ENCODE measurements around the gene C2CD5.
"Not testable (repeated sequence)": the region's sequence is repeated elsewhere in the genome, so short reads cannot be mapped to it uniquely, and the experiment has no call there.

Gene C2CD5

GRCh38 chr12:22544038-22544979 is at the start of gene C2CD5:
TSS of gene C2CD5 (minus strand) at chr12:22544542. CDS start at chr12:22544150, 392 bp downstream.
- DNase-seq (ENCODE audit: low read depth, low spot score), result peak; percentile 91

DNA sequence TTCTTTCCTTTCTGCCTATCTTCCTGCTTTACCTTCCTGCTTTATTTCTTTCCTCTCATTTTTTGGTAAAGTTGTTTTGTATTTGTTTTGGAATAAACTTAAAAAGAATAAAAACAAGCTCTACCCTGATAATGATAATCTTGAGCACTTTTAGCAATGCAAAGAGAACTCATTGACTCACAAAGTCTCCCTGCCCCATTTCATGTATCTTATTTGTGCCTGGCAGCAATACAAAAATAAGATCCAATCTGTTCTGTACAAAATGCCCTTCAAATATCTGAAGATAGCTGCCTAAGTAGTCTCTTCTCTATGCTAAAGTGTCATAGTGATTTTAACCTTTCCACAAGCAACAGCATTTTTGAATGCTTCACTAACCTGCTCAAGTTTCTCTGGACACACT is 49.5 kb upstream of the C2CD5 start:
- no peak for DNase-seq (ENCODE audit: low read depth, low spot score)

DNA sequence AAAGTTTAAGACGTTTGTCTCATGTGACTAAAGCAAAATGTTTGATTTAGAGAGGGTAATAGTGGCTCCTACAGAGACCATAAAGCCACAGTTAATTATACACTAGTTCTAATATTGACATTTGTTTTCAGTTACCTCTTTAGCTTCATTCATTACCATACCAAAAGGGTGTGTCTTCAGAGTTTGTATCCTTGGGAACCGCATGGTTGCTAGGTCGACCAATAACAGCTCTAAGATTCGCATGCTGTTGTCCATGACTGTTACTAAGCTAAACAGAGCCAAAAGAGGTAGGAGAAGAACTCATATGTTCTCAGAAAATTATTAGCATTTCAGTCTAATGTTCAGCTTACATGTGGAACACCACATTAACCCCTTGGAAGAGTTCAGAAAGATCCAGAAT is 44.5 kb upstream of the C2CD5 start:
- DNase-seq (ENCODE audit: low read depth, low spot score), result no peak

DNA sequence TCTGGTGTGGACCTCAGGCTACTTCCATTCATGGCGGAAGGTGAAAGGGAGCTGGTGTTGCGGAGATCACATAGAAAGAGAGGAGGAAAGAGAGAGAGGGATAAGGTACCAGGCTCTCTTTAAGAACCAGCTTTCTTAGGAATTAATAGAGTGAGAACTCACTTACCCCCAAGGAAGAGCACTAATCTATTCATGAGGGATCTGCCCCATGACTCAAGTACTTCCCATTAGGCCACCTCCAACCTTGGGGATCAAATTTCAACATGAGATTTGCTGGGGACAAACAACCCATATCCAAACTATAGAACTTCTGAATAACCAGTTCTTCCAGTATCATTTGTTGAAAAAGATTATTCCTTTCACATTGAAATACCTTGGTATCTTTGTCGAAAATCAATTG is 34.0 kb upstream of the C2CD5 start:
- DNase-seq (ENCODE audit: low read depth, low spot score), result no peak

DNA sequence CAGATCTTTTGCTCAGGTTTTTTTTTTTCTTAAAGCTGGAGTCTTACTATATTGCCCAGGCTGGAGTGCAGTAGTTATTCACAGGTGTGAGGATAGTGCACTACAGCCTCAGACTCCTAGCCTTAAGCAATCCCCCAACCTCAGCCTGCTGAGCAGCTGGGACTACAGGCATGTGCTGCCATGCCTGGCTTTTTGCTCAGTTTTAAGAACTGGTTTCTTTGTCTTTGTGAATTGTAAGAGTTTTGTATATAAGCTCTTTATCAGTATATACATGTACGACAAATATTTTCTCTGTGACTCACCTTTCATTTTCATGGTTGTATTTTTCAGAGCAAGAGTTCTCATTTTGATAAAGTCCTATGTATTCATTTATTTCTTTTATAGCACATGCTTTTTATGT is 33.3 kb upstream of the C2CD5 start:
- no peak for DNase-seq (ENCODE audit: low read depth, low spot score)

- DNase-seq (ENCODE audit: low read depth, low spot score), result no peak
Observed at GRCh38 chr12:22576473-22576872, 32.1 kb upstream of the C2CD5 start.

GRCh38 chr12:22576065-22576464 is 31.7 kb upstream of the C2CD5 start:
- DNase-seq (ENCODE audit: low read depth, low spot score), result no peak

- no peak for DNase-seq (ENCODE audit: low read depth, low spot score)
Observed at GRCh38 chr12:22574921-22575320, 30.6 kb upstream of the C2CD5 start.

DNA sequence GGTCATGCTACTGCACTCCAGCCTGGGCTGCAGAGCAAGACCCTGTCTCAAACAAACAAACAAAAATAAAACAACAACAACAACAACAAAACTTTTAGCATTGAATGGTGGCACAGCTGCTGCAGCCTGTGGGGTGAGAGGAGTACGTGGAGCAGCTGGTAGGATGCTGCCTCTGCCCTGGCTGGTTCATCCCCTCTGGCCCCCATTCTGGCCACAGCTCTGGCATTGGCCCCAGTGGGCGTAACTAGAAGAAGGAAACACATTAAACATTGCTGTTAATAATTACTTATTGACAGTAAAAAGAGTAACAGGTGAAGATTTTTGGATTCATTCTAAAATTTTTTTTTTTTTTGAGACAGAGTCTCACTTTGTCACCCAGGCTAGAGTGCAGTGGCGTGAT is 28.8 kb upstream of the C2CD5 start:
- no peak for DNase-seq (ENCODE audit: low read depth, low spot score)

- no peak for DNase-seq (ENCODE audit: low read depth, low spot score)
Observed at GRCh38 chr12:22569253-22569652, 24.9 kb upstream of the C2CD5 start.

DNA sequence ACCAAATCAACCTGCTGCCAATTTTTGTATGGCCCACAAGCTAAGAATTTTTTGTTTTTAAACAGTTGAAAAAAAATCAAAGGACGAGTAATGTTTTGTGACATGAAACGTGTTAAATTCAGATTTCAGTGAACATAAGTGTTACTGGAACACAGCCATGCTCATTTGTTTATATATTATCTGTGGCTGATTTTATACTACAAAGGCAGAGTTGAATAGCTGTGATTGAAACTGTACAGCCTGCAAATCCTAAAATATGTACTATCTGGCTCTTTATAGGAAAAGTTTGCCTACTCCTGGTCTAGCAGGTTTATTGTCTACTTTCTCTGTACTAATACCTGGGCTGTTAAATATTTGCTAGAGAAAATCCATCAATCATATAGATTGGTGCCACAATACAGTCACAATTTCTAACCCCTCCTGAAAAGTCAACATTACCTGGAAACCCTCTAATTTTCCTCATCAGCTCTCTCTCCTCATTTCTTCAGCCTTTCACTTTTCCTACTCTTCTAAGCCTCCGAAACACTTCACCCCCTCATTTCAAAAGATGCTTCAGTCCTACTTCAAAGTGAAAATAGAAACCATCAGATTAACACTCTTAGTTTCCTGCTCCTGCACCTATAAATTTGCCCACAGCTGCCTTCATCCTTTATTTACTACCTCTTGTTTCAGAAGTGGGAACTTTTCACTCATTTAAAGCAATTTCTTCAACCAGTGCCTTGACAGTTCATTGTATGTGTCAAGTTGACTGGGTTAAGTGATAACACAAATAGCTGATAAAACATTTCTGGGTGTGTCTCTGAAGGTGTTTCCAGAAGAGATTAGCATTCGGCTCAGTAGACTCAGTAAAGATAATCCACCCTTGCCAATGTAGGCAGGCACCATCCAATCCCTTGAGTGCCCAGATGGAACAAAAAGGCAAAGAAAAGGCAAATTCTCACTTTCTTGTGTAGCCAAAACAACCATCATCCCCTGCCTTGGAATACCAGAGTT is 18.0 kb upstream of the C2CD5 start:
- DNase-seq (ENCODE audit: low read depth, low spot score), result no peak

GRCh38 chr12:22554750-22555149 is 10.4 kb upstream of the C2CD5 start:
- DNase-seq (ENCODE audit: low read depth, low spot score), result not testable (repeated sequence)

DNA sequence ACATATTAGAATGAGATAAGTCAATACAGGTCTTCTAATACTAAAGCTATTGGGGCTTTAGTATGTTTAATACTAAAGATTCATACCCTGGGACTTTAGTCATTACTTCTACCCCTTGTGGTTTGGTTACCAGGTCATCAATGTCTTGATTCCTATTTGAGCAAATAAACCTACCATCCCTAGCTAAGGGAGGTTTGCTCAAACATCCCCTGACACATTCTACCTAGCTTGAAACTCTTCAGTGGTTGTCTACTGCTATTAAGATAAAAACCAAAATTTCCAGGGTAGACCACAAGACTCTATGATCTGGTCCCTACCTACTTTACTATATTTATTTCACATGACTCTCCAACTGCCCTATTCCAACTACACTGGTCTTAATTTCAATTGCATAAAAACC is 7.3 kb upstream of the C2CD5 start:
- no peak for DNase-seq (ENCODE audit: low read depth, low spot score)

- DNase-seq (ENCODE audit: low read depth, low spot score), result no peak
Observed at GRCh38 chr12:22545255-22545654, 913 bp upstream of the C2CD5 start.

DNA sequence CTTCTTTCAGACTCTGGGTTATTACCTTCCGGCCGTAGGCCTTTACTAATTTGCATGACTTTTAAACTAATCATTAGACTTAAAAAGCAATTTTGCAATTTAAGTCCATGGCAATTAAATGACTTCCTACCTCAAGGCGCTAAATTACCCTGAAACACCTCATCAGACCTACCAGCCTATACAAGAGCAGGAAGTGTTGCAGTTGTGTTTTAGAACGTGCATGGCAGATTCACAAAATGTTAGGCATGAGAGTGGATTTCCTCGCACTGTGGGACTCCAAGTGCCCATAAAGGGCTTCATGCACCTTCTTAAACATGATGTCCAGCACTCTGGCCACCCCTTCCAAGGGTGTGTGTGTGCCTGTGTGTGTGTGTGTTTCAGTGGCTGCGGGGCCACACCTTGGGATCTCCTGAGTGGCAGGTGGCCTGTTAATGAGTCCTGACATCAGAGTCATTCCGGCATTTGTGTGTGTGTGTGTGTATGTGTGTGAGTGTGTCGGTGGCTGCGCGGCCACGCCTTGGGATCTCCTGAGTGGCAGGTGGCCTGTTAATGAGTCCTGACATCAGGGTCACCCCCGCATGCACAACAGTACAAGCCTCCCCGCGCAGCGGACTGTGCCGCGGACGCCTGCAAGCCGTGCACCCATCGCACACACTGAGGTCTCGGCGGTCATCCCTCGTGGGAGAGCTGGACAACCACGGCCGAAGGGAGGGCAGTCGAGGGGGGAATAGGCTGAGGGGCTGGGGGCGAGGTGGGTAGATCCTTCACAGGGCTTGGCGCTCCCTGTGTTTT is 900 bp downstream of the C2CD5 start:
- no peak for DNase-seq (ENCODE audit: low read depth, low spot score)

DNA sequence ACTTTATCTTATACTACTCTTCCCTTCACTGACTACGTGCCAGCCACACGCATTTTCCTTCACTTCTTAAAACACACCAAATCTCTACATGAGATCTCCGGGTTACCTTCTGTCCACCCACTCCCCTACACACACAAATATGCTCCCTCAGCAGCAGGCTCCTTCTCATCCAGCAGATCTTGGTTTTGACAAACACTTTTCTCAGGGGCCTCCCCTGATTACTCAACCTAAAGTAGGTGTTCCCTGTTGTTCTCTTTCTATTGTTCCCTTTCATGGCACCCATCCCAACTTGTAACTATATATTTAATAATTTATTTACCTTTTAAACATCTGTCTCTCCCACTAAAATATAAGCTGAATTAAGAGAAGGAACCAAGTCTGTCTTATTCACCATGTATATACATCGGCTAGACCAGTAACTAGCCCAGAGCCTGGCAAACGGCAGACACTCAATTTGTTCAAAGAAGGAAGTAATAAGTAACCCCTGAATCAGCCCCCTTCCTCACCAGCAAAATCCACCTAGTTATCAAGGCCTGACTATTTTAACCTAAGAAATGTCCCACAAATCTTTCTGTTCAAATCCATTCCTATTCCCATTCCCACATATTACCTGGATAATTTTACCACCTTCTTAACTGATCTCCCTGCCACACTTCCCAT is 2.7 kb downstream of the C2CD5 start:
- no peak for DNase-seq (ENCODE audit: low read depth, low spot score)

DNA sequence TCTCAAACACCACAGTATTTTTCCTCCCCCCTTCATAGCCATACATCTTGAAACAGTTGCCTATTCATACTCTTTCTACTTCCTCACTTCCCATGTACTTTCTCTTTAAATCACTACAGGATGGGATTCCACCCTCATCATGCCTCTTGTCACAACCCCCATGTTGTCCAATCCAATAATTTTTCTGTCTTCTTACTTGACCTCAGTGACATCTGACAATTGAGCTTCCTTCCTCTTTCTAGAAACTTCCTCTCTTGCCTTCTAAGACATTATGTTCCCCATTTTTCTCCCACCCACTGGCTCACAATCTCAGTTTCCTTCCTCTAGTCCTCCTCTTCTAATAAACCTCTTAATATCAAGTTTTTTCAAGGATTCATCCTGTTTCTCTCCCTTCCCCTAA is 5.3 kb downstream of the C2CD5 start:
- DNase-seq (ENCODE audit: low read depth, low spot score), result no peak

GRCh38 chr12:22538311-22538710 is 6.0 kb downstream of the C2CD5 start:
- DNase-seq (ENCODE audit: low read depth, low spot score), result no peak

GRCh38 chr12:22536971-22537544 is 7.3 kb downstream of the C2CD5 start:
- no peak for DNase-seq (ENCODE audit: low read depth, low spot score)

DNA sequence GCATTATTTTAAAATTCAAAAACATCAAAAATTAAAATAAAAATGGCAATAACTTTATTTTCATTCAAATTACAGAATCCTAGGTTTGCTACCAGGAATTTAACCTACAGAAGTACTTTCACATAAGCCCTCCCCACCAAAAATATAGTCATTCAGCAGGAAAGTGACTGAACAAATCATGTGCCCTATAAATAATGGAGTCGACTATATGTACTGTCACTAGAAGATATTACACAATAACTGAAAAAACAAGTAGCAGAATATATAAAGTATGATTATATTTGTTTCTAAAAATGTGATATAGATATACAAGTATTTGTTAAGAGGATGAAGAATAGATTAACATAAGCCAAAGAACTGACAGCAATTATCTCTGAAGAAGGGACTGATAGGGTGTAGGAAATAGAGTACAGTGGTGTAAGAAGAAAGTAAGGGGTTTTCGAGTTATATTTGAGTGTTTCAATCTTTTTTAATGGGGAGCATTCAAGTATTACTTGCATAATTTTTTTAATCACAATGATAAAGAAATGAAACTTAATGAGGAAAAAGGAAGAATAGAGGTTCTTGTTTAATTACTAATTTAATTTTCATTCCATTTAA is 7.9 kb downstream of the C2CD5 start:
- no peak for DNase-seq (ENCODE audit: low read depth, low spot score)

Measured in brain pericyte (primary cell).